Subcutaneous adipose tissue (tissue), 4 donors: Measurements from ENCODE around the gene MBD5. TPM values are rescaled to one million over a fixed set of nuclear protein-coding genes. Genes with fewer than 3 reads are reported as not detected.

Experiments used
- total RNA-seq, 4 donors: library from RNA; depleted of rRNA; stranded (reverse); fragments of >200 nt; gene quantifications; one replicate each; pipeline ENCODE4 v1.1.0, GENCODE V29; 2016
- TF ChIP-seq, protein P1 (sequence below): fragments of 450-650 bp; IDR thresholded peaks from one replicate; pipeline ENCODE4 v1.5.1; 2016; ENCODE audit warnings: low read depth, mild to moderate bottlenecking, control low read depth, antibody characterized with exemption, moderate library complexity

MBD5 gene
- total RNA-seq, 4 donors from 2014 or later = 29.4 to 35.0 (median 32.9) TPM

DNA sequence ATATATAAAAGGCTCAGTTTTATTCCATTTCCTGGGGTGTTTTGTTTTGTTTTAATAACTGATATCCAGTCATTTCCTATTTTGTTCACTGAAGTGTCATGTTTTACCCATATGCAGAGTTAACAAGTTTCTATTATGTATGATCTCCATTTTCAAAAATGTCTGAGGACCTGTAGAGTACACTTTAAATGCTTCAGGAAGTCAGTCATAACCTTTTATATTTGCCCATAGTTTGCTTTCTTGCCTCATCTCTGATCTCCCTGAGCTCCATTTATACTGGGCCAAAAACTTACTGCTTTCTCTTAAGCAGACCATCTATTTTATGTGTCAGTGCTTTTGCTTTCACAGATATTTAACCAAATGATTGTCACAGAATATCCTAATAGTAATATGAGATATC, 278.7 kb downstream of the MBD5 start:
- TF ChIP-seq, protein P1, sequence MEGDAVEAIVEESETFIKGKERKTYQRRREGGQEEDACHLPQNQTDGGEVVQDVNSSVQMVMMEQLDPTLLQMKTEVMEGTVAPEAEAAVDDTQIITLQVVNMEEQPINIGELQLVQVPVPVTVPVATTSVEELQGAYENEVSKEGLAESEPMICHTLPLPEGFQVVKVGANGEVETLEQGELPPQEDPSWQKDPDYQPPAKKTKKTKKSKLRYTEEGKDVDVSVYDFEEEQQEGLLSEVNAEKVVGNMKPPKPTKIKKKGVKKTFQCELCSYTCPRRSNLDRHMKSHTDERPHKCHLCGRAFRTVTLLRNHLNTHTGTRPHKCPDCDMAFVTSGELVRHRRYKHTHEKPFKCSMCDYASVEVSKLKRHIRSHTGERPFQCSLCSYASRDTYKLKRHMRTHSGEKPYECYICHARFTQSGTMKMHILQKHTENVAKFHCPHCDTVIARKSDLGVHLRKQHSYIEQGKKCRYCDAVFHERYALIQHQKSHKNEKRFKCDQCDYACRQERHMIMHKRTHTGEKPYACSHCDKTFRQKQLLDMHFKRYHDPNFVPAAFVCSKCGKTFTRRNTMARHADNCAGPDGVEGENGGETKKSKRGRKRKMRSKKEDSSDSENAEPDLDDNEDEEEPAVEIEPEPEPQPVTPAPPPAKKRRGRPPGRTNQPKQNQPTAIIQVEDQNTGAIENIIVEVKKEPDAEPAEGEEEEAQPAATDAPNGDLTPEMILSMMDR = no peak

GRCh38 chr2:148300544-148300943, 279.7 kb downstream of the MBD5 start:
- TF ChIP-seq, protein P1 = no peak

GRCh38 chr2:148301362-148301761, 280.5 kb downstream of the MBD5 start:
- TF ChIP-seq, protein P1 = no peak

- TF ChIP-seq, protein P1 = no peak
Observed at GRCh38 chr2:148302526-148302925, 281.6 kb downstream of the MBD5 start.

- TF ChIP-seq, protein P1 = no peak
Observed at GRCh38 chr2:148303161-148303560, 282.3 kb downstream of the MBD5 start.

GRCh38 chr2:148305476-148305875, 284.6 kb downstream of the MBD5 start:
- TF ChIP-seq, protein P1 = no peak

DNA sequence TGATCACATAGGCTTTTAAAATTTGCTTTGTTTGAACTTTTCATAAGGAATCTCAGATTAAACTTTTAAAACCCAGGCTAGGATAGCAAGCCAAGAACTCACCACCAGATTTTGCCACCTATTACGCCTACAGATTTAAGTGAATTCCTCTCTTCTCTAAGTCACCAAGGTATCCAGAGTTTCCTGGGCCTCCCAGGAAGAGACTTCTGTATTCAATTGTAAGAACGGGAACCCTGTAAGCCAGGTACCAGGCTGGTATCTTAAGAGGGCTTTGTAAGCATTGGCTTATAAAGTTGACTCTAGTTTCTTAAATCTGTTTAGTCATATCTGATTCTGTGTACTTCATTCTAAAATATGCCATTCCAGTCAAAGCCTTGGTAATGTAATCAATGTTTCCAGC, 285.1 kb downstream of the MBD5 start:
- TF ChIP-seq, protein P1 = no peak

DNA sequence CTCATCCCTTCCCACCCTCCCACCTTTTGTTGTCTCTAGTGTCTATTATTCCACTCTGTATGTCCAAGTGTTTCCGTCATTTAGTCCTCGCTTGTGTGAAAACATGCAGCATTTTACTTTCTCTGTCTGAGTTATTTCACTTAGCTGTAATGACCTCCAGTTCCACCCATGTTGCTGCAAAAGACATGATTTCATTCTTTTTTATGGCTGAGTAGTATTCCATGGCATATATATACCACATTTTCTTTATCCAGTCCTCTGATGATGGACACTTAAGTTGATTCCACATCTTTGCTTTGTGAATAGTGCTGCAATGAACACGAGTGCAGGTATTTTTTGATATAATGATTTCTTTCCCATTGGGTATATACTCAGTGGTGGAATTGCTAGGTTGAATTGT, 296.7 kb downstream of the MBD5 start:
- TF ChIP-seq, protein P1 = no peak
